GM12878 (cell line): ENCODE results near the gene CCDC134.

ENCODE experiments used
- CHD4 ChIP-seq: fragments of 200-600 bp; sonication (generic); IDR thresholded peaks from 2 replicates; pipeline ENCODE4 v1.6.1; 2016; ENCODE audit warnings: mild to moderate bottlenecking
- EZH2 ChIP-seq: IDR thresholded peaks from 2 replicates; pipeline ENCODE4 v1.6.1; 2012; ENCODE audit warnings: low read depth, mild to moderate bottlenecking, control low read depth, inconsistent platforms, low read length, borderline replicate concordance; ENCODE audit not compliant: control insufficient read depth
- HDGF ChIP-seq: fragments of 450-650 bp; IDR thresholded peaks from 2 replicates; pipeline ENCODE4 v1.6.1; 2016; ENCODE audit warnings: antibody characterized with exemption
- NR2C2 ChIP-seq: IDR thresholded peaks from 2 replicates; pipeline ENCODE4 v1.6.1; 2011; ENCODE audit warnings: borderline replicate concordance, low read depth; ENCODE audit not compliant: control insufficient read depth, insufficient read length
- PAX5 ChIP-seq: IDR thresholded peaks from 2 replicates; pipeline ENCODE4 v1.6.1; 2011; ENCODE audit warnings: low read depth, low read length, borderline replicate concordance
- POLR2A ChIP-seq: IDR thresholded peaks from 2 replicates; pipeline ENCODE4 v1.6.1; 2011; ENCODE audit warnings: low read depth, mild to moderate bottlenecking, low read length
- YY1 ChIP-seq: IDR thresholded peaks from 2 replicates; pipeline ENCODE4 v1.6.1; 2011; ENCODE audit warnings: low read depth, mild to moderate bottlenecking, low read length
- TF ChIP-seq, protein P1 (sequence below): fragments of 450-650 bp; formaldehyde crosslinking; IDR thresholded peaks from 2 replicates; pipeline ENCODE4 v1.4.0; 2022; ENCODE audit warnings: mild to moderate bottlenecking, moderate library complexity

DNA sequence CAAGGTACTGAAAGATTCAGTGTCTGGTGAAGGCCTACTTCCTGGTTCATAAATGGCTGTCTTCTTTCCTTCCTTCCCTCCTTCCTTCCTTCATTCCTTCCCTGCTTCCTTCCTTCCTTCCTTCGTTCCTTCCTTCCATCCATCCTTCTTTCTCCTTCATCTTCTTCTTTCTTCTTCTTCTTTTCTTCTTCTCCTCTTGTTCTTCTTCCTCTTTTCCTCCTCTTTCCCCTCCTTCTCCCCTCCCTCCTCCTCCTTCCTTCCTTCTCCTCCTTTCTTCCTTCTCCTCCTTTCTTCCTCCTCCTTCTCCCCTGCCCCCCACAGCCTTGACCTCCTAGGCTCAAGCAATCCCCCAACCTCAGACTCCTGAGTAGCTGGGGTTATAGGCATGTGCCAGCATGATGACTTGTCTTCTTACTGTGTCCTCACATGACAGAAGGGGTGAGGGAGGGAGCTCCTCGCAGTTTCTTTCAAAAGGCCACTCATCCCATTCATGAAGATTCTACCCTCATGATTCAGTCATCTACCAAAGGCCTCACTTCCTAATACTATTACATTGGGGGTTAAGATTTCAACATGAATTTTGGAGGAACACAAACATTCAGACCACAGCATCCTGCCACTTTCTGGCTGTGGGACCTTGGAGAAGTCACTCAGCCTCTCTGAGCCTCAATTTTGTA, 22.6 kb upstream of the CCDC134 start:
- TF ChIP-seq HDGF (peak; percentile 70; the same call in 1 of the 2 replicates), POLR2A (no peak), EZH2 (no peak), CHD4 (no peak), YY1 (no peak), PAX5 (no peak), NR2C2 (no peak)
- TF ChIP-seq, protein P1, sequence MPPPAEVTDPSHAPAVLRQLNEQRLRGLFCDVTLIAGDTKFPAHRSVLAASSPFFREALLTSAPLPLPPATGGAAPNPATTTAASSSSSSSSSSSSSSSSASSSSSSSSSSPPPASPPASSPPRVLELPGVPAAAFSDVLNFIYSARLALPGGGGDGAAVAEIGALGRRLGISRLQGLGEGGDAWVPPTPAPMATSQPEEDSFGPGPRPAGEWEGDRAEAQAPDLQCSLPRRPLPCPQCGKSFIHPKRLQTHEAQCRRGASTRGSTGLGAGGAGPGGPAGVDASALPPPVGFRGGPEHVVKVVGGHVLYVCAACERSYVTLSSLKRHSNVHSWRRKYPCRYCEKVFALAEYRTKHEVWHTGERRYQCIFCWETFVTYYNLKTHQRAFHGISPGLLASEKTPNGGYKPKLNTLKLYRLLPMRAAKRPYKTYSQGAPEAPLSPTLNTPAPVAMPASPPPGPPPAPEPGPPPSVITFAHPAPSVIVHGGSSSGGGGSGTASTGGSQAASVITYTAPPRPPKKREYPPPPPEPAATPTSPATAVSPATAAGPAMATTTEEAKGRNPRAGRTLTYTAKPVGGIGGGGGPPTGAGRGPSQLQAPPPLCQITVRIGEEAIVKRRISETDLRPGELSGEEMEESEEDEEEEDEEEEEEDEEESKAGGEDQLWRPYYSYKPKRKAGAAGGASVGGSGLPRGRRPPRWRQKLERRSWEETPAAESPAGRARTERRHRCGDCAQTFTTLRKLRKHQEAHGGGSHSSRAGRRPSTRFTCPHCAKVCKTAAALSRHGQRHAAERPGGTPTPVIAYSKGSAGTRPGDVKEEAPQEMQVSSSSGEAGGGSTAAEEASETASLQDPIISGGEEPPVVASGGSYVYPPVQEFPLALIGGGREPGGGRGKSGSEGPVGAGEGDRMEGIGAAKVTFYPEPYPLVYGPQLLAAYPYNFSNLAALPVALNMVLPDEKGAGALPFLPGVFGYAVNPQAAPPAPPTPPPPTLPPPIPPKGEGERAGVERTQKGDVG: no peak
